Coronary artery (tissue), 2 donors: ENCODE measurements around the gene TBCC.
A peak's percentile ranks its signal among the peaks of the same experiment; 100 is the strongest.

Experiments used
- DNase-seq: peaks from one replicate; pipeline ENCODE4 v3.0.0-alpha.2; 2017; ENCODE audit warnings: low spot score
- H3K27ac ChIP-seq, 2 donors: fragments of 200-600 bp; sonication (generic); one replicate each; pipeline ENCODE4 v1.5.1; 2016 to 2019
- H3K4me3 ChIP-seq: fragments of 200-600 bp; sonication (generic); 2 replicates; pipeline ENCODE4 v1.5.1; 2016; ENCODE audit warnings: mild to moderate bottlenecking, moderate library complexity
- TF ChIP-seq, protein P1 (sequence below): fragments of 200-600 bp; sonication (generic); IDR thresholded peaks from one replicate; pipeline ENCODE4 v1.5.1; 2019; ENCODE audit warnings: antibody characterized with exemption

TBCC gene, protein sequence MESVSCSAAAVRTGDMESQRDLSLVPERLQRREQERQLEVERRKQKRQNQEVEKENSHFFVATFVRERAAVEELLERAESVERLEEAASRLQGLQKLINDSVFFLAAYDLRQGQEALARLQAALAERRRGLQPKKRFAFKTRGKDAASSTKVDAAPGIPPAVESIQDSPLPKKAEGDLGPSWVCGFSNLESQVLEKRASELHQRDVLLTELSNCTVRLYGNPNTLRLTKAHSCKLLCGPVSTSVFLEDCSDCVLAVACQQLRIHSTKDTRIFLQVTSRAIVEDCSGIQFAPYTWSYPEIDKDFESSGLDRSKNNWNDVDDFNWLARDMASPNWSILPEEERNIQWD

DNA sequence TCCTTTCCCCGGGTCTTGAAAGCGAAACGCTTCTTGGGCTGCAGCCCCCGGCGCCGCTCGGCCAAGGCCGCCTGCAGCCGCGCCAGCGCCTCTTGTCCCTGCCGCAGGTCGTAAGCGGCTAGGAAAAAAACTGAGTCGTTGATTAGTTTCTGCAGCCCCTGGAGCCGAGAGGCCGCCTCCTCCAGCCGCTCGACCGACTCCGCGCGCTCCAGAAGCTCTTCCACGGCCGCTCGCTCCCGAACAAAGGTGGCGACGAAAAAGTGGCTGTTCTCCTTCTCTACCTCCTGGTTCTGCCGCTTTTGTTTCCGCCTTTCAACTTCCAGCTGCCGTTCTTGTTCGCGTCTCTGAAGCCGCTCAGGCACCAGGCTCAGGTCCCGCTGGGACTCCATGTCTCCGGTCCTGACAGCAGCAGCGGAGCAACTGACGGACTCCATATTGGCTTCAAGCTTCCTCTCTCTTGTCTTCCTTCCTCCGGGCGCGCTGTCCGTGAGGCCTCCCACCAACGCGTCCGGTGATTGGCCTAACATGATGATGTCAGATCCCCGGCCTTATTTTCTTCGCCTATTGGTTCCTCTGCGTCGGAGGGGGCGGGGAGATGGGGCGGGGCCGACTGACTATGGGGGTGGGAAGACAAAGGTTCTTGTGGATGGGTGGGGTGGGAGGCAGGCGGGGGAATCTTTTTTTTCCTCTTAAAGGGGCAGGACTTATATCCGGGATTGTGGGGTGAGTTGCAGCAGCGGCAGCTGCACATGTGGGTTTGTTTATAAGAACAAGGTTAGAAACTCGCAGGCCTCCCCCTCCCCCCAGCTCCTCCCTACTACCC, at the start of gene TBCC:
Gene TBCC, minus strand, starts transcription at position 464 of the 823 bp plus-strand sequence. Its CDS starts 30 bp downstream, at position 434.
- TF ChIP-seq, protein P1, sequence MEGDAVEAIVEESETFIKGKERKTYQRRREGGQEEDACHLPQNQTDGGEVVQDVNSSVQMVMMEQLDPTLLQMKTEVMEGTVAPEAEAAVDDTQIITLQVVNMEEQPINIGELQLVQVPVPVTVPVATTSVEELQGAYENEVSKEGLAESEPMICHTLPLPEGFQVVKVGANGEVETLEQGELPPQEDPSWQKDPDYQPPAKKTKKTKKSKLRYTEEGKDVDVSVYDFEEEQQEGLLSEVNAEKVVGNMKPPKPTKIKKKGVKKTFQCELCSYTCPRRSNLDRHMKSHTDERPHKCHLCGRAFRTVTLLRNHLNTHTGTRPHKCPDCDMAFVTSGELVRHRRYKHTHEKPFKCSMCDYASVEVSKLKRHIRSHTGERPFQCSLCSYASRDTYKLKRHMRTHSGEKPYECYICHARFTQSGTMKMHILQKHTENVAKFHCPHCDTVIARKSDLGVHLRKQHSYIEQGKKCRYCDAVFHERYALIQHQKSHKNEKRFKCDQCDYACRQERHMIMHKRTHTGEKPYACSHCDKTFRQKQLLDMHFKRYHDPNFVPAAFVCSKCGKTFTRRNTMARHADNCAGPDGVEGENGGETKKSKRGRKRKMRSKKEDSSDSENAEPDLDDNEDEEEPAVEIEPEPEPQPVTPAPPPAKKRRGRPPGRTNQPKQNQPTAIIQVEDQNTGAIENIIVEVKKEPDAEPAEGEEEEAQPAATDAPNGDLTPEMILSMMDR: no peak
- H3K4me3 ChIP-seq: peak within 1 kb of the TSS; percentile 96
- peak; percentile 99 for DNase-seq
- H3K27ac ChIP-seq: peak within 1 kb of the TSS; percentile 89 to 98

DNA sequence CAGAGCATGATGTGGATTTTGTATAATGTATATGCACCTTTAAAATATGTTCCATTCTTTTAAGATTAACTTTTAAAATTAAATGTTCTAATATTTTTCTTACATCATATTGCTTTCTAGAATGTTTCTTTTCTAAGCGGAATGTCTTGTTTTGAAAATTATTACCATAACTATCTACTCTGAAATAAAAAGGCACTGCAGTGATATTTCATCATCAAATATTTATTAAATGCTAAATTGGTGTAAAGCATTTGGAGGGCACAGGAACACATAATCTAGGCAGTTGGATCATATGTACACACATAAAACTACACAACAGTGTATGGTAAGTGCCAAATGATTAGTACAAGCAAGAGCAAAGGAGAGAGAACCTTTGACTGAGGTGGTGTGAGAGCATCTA, 49.7 kb upstream of the TBCC start:
- H3K27ac ChIP-seq: no peak overlapping the region
- no peak for DNase-seq
- TF ChIP-seq, protein P1: no peak
- no peak overlapping the region for H3K4me3 ChIP-seq

DNA sequence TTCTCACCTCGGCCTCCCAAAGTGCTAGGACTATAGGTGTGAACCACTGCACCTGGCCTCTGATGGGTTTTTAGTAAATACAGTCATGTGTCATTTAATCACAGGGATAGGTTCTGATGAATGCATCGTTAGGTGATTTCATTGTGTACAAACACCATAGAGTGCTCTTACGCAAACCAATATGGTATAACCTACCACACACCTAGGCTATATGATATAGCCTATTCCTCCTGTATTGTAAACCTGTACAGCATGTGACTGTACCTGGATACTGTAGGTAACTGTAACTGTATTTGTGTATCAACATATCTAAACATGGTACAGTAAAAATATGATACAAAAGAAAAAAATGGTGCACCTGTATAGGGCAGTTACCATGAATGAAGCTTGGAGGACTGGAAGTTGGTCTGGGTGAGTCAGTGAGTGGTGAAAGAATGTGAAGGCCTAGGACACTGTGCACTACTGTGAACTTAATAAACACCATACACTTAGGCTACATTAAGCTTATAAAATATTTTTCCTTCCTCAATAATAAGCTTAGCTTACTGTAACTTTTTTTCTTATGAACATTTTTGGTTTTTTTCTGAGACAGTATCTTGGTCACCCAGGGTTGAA, 45.9 kb upstream of the TBCC start:
- Histone ChIP-seq H3K27ac (peak overlapping the region; percentile 57 to 58), H3K4me3 (no peak overlapping the region)
- no peak for DNase-seq
- TF ChIP-seq, protein P1: no peak

DNA sequence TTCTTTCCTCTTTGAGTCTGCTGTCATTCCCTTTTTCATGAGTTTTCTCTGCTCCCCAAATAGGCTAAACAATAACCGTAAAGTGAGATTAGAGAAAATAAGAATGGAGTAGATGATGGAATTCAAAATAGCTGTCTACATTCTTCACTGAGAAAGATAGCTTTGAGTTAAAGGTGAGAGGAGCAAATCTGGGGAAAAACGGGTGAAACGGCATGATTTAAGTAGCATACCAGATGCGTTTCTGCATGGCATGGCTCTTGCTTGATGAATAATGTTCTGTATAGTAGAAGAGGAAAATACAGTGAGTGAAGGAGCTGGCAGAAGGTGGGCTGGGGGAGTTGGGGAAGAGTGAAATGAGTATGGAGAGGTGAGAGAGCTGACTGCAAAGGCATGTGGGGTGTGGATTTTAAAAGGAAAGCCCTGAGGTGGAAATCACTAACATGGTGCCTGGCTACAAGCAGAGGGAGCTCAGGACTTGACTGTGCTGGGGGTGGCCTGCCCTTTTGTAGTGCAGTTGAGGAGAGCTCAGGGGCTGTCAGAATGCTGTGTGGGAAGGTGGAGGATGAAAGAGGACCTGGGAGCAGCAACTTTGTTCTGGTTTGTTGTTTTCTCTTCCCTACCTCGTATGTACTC, 44.8 kb upstream of the TBCC start:
- TF ChIP-seq, protein P1: no peak
- Histone ChIP-seq H3K27ac (peak overlapping the region; percentile 57 to 77), H3K4me3 (peak overlapping the region; percentile 40)
- no peak for DNase-seq

DNA sequence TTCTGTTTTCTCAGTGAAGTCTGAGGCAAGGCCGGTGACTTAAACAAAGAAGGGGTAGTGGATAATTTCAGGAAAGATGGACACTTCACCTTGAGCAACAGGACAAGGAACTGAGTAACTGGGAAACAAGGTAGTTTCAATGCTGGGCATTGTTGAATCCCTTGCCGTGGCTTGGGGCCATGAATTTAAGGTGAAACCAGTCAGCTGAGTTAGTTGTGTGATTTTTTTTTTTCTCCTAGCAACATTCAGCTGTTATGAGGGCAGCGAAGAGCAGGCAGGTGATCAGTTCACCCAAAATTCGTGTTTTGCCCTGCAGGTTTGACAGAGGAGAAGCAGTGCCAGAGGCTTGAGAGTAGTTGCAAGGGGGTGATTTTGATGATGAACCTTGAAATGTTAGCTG, 42.8 kb upstream of the TBCC start:
- no peak for DNase-seq
- H3K27ac ChIP-seq: peak overlapping the region in 1 of 2 donors; percentile 33
- no peak overlapping the region for H3K4me3 ChIP-seq
- TF ChIP-seq, protein P1: no peak

DNA sequence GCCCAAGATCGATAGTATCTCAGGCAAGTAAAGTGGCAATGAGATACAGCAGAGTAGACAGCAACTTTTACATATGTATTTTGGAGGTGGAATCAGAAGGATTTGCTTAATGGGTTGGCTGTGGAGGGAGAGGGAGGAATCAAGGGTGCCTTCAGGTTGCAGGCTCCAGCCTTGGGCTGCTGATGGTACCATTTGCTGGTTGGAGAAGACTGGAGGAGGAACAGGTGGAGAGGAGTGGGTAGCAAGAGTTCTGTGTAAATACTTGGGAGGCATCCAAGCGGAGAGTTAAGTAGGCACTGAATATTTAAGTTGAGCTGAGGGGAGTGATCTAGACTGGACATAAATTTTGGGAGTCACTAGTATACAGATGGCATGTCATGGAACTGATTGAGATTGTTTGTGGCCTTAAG, 41.2 kb upstream of the TBCC start:
- Histone ChIP-seq H3K27ac (peak overlapping the region in 1 of 2 donors; percentile 20), H3K4me3 (peak overlapping the region; percentile 89)
- no peak for DNase-seq
- TF ChIP-seq, protein P1: no peak
